IMR-90 (cell line): ENCODE results near the gene TGFB1. TPM values are rescaled to one million over a fixed set of nuclear protein-coding genes. Genes with fewer than 3 reads are reported as not detected.

ENCODE experiments used
- ATAC-seq: fragments of 200-7000 bp; cut with Tn5 transposase; 2 replicates; pipeline ENCODE4 v1.9.1; 2020; ENCODE audit warnings: low read depth, mild to moderate bottlenecking, moderate library complexity
- BruUV-seq: library from RNA; stranded (reverse); fragments of 400-500 nt; replicated peaks from 2 replicates; lab custom pipeline; 2021; lab: Mats Ljungman, UMichigan
- CTCF ChIA-PET: fragments of 300-600 bp; formaldehyde crosslinking; extraction: SDS; loops from one replicate; lab custom pipeline; 2021; ENCODE audit warnings: antibody characterized with exemption; lab: Yijun Ruan, JAX
- POLR2A ChIA-PET: fragments of 300-600 bp; sonication (Branson Sonifier 250); formaldehyde crosslinking; loops from one replicate; lab custom pipeline; 2022; ENCODE audit warnings: antibody characterized with exemption; ENCODE audit not compliant: unreplicated experiment; lab: Charles Lee
- DNase-seq: peaks from one replicate; pipeline ENCODE4 v3.0.0; 2013
- H2AFZ ChIP-seq: replicated peaks from 2 replicates; pipeline ENCODE3; 2013; ENCODE audit warnings: low read length, mild to moderate bottlenecking; ENCODE audit not compliant: poor library complexity
- H2AK5ac ChIP-seq: 2 replicates; pipeline ENCODE4 v1.6.1; 2013; ENCODE audit warnings: low read depth, low read length, inconsistent platforms
- H2AK9ac ChIP-seq: replicated peaks from 2 replicates; pipeline ENCODE3; 2013; ENCODE audit warnings: mild to moderate bottlenecking, low read depth, low read length, moderate library complexity; ENCODE audit not compliant: poor library complexity
- H2BK120ac ChIP-seq: 2 replicates; pipeline ENCODE4 v1.6.1; 2013; ENCODE audit warnings: low read depth, low read length, inconsistent platforms
- H2BK15ac ChIP-seq: 3 replicates; pipeline ENCODE4 v1.6.1; 2013; ENCODE audit warnings: low read depth, low read length, inconsistent platforms
- H2BK20ac ChIP-seq: 2 replicates; pipeline ENCODE4 v1.6.1; 2013; ENCODE audit warnings: low read depth, mild to moderate bottlenecking, inconsistent platforms, low read length, moderate library complexity
- H2BK5ac ChIP-seq: 2 replicates; pipeline ENCODE4 v1.6.1; 2013; ENCODE audit warnings: mild to moderate bottlenecking, low read depth, low read length, inconsistent platforms; ENCODE audit not compliant: poor library complexity, severe bottlenecking
- H3K14ac ChIP-seq: replicated peaks from 2 replicates; pipeline ENCODE4 v1.6.1; 2013; ENCODE audit warnings: low read depth, low read length, inconsistent platforms
- H3K18ac ChIP-seq: 2 replicates; pipeline ENCODE4 v1.6.1; 2013; ENCODE audit warnings: low read depth, low read length, control low read depth
- H3K23ac ChIP-seq: 2 replicates; pipeline ENCODE4 v1.6.1; 2013; ENCODE audit warnings: low read depth, low read length, inconsistent platforms
- H3K27ac ChIP-seq: 2 replicates; pipeline ENCODE4 v1.5.1; 2013; ENCODE audit warnings: mild to moderate bottlenecking, control low read depth, low read length; ENCODE audit not compliant: insufficient read depth
- H3K27me3 ChIP-seq: 2 replicates; pipeline ENCODE4 v1.6.1; 2013; ENCODE audit warnings: low read length; ENCODE audit not compliant: control insufficient read depth, insufficient read depth
- H3K36me3 ChIP-seq: 2 replicates; pipeline ENCODE4 v1.6.1; 2013; ENCODE audit warnings: low read length, mixed read lengths; ENCODE audit not compliant: control insufficient read depth, insufficient read depth
- H3K4ac ChIP-seq: 2 replicates; pipeline ENCODE4 v1.6.1; 2013; ENCODE audit warnings: low read depth, low read length, inconsistent platforms
- H3K4me1 ChIP-seq: 2 replicates; pipeline ENCODE4 v1.6.1; 2013; ENCODE audit warnings: low read length, mixed read lengths; ENCODE audit not compliant: control insufficient read depth, insufficient read depth
- H3K4me2 ChIP-seq: 2 replicates; pipeline ENCODE4 v1.6.1; 2013; ENCODE audit warnings: low read depth, mild to moderate bottlenecking, control low read depth, low read length, moderate library complexity
- H3K4me3 ChIP-seq: 2 replicates; pipeline ENCODE4 v1.5.1; 2013; ENCODE audit warnings: low read depth, mild to moderate bottlenecking, control low read depth, low read length, moderate library complexity; ENCODE audit not compliant: insufficient read depth
- H3K56ac ChIP-seq: 2 replicates; pipeline ENCODE4 v1.6.1; 2013; ENCODE audit warnings: low read length, inconsistent platforms; ENCODE audit not compliant: insufficient read depth; ENCODE audit errors: extremely low read depth
- H3K79me1 ChIP-seq, 2 experiments: 2 replicates each; pipeline ENCODE4 v1.6.1; 2013; ENCODE audit warnings: low read length in 2 of 2, inconsistent platforms in 1 of 2, low read depth in 1 of 2
- H3K9ac ChIP-seq: 2 replicates; pipeline ENCODE4 v1.6.1; 2013; ENCODE audit warnings: low read depth, low read length, control low read depth
- H3K9me1 ChIP-seq: 2 replicates; pipeline ENCODE4 v1.6.1; 2013; ENCODE audit warnings: low read length, inconsistent platforms; ENCODE audit not compliant: insufficient read depth
- H3K9me3 ChIP-seq: 2 replicates; pipeline ENCODE4 v1.6.1; 2013; ENCODE audit warnings: low read length; ENCODE audit not compliant: control insufficient read depth, insufficient read depth
- H4K20me1 ChIP-seq: 2 replicates; pipeline ENCODE4 v1.6.1; 2013; ENCODE audit warnings: low read length, inconsistent platforms; ENCODE audit not compliant: insufficient read depth
- H4K5ac ChIP-seq: 2 replicates; pipeline ENCODE4 v1.6.1; 2013; ENCODE audit warnings: mild to moderate bottlenecking, low read depth, low read length, control low read depth
- H4K8ac ChIP-seq, 2 experiments: 2 replicates each; pipeline ENCODE4 v1.6.1; 2013; ENCODE audit warnings: low read depth in 2 of 2, low read length in 2 of 2, control low read depth in 1 of 2, inconsistent platforms in 1 of 2
- H4K91ac ChIP-seq: 2 replicates; pipeline ENCODE4 v1.6.1; 2013; ENCODE audit warnings: low read depth, low read length, inconsistent platforms; ENCODE audit not compliant: insufficient read depth
- BHLHE40 ChIP-seq: fragments of 150-350 bp; IDR thresholded peaks from 2 replicates; pipeline ENCODE4 v1.6.1; 2016; ENCODE audit warnings: mild to moderate bottlenecking, low read depth, low read length
- CEBPB ChIP-seq: IDR thresholded peaks from 2 replicates; pipeline ENCODE4 v1.6.1; 2012; ENCODE audit warnings: low read depth, low read length, improper control_type of control experiment
- CHD1 ChIP-seq: IDR thresholded peaks from 2 replicates; pipeline ENCODE4 v1.6.1; 2012; ENCODE audit warnings: low read depth, low read length, improper control_type of control experiment
- ELK1 ChIP-seq: fragments of 150-350 bp; IDR thresholded peaks from 2 replicates; pipeline ENCODE4 v1.6.1; 2016; ENCODE audit warnings: low read depth, mild to moderate bottlenecking, low read length, moderate library complexity, borderline replicate concordance
- FOS ChIP-seq: fragments of 150-350 bp; IDR thresholded peaks from 2 replicates; pipeline ENCODE4 v1.6.1; 2016; ENCODE audit warnings: low read depth, low read length
- MAFK ChIP-seq: IDR thresholded peaks from 2 replicates; pipeline ENCODE4 v1.6.1; 2012; ENCODE audit warnings: low read depth, low read length, improper control_type of control experiment
- MAZ ChIP-seq: IDR thresholded peaks from 2 replicates; pipeline ENCODE4 v1.6.1; 2012; ENCODE audit warnings: low read depth, mild to moderate bottlenecking, low read length, improper control_type of control experiment, moderate library complexity, borderline replicate concordance
- MXI1 ChIP-seq: IDR thresholded peaks from 2 replicates; pipeline ENCODE4 v1.6.1; 2012; ENCODE audit warnings: low read depth, mild to moderate bottlenecking, low read length, moderate library complexity, borderline replicate concordance
- NFE2L2 ChIP-seq: fragments of 150-350 bp; IDR thresholded peaks from 2 replicates; pipeline ENCODE4 v1.6.1; 2016; ENCODE audit warnings: low read depth, mild to moderate bottlenecking, low read length
- POLR2A ChIP-seq: IDR thresholded peaks from 2 replicates; pipeline ENCODE4 v1.6.1; 2012; ENCODE audit warnings: mild to moderate bottlenecking, low read depth, low read length
- RAD21 ChIP-seq: IDR thresholded peaks from 2 replicates; pipeline ENCODE4 v1.6.1; 2012; ENCODE audit warnings: low read length, improper control_type of control experiment
- RCOR1 ChIP-seq: IDR thresholded peaks from 2 replicates; pipeline ENCODE4 v1.6.1; 2012; ENCODE audit warnings: mild to moderate bottlenecking, low read length, improper control_type of control experiment; ENCODE audit not compliant: insufficient replicate concordance
- SMC3 ChIP-seq: fragments of 150-350 bp; IDR thresholded peaks from 2 replicates; pipeline ENCODE4 v1.6.1; 2016; ENCODE audit warnings: low read depth, mild to moderate bottlenecking, antibody characterized with exemption, low read length, moderate library complexity
- USF2 ChIP-seq: fragments of 150-350 bp; IDR thresholded peaks from 2 replicates; pipeline ENCODE4 v1.6.1; 2017; ENCODE audit warnings: mild to moderate bottlenecking, antibody characterized with exemption, low read length, low read depth
- WGBS, 2 experiments: methylation state at CpG; one replicate each; pipeline versions ENCODE4 v1.1.5 to v1.1.7; 2013; ENCODE audit warnings: missing lambda C conversion rate in 2 of 2; ENCODE audit not compliant: insufficient read length in 1 of 2; ENCODE audit errors: extremely low coverage in 2 of 2; 5-methylcytosine and 5-hydroxymethylcytosine counted together
- dilution Hi-C: fragments of 300-500 bp; cut with HindIII; formaldehyde crosslinking; loops from one replicate; pipeline ENCODE4 v1.14.3; 2018; ENCODE audit warnings: low sequenced_read_pairs; ENCODE audit not compliant: unreplicated experiment
- in situ Hi-C: fragments of 300-500 bp; cut with MboI; formaldehyde crosslinking; loops from 3 replicates; pipeline ENCODE4 v1.14.3; 2019; ENCODE audit warnings: low sequenced_read_pairs, inconsistent platforms, mixed read lengths
- intact Hi-C: fragments of 100-400 bp; cut with micrococcal nuclease; formaldehyde crosslinking; loops from 2 replicates; pipeline ENCODE4 v1.10.0; 2022
- polyA plus RNA-seq, 3 experiments: library from polyadenylated mRNA; depleted of rRNA; stranded (reverse); fragments of >200 nt; gene quantifications; 2 replicates each; pipeline ENCODE4 v1.2.3, GENCODE V29; 2012; ENCODE audit warnings: low replicate concordance in 1 of 3
- total RNA-seq: library from RNA; depleted of rRNA; stranded (reverse); fragments of >200 nt; gene quantifications from 2 replicates; pipeline ENCODE4 v1.2.3, GENCODE V29; 2012

Gene TGFB1
- total and polyA plus RNA-seq, 2 of the 4 experiments (the other 2 are of a cell fraction): 3.2 to 26.7 TPM

- no peak for ATAC-seq
- peaks cover 5 to 17% of the 10 kb centered on the region in 2 experiments; a peak in 3 of 4 replicates for H3K79me1 ChIP-seq
- H4K20me1 ChIP-seq: peaks cover 10% of the 10 kb centered on the region
- no peaks in the 10 kb centered on the region for H3K36me3 ChIP-seq
- dilution Hi-C loops (no loop called here), in situ Hi-C loops (no loop called here), intact Hi-C loops (no loop called here)
- TF ChIP-seq SMC3 (no peak), MAFK (no peak), BHLHE40 (no peak), NFE2L2 (no peak), CEBPB (no peak), MAZ (no peak), RCOR1 (no peak), CHD1 (no peak), MXI1 (no peak), FOS (no peak), POLR2A (no peak), USF2 (no peak), ELK1 (no peak), RAD21 (no peak)
- no peak overlapping the region for H3K14ac ChIP-seq
- H2AK9ac ChIP-seq: no peak overlapping the region
- no peak overlapping the region for H3K23ac ChIP-seq
- H2AK5ac ChIP-seq: no peak overlapping the region
- H2BK20ac ChIP-seq: no peak overlapping the region
- BruUV-seq: no TSS peak
- no peak overlapping the region for H2BK5ac ChIP-seq
- no peak overlapping the region for H4K5ac ChIP-seq
- no peak overlapping the region for H3K56ac ChIP-seq
- no peak overlapping the region for H3K4me3 ChIP-seq
- no peak overlapping the region for H3K9ac ChIP-seq
- 100% methylated on average over 1 of the region's 11 CpGs; no CpG with 5 or more reads in 1 of the 2 experiments for WGBS, 2 experiments
- CTCF ChIA-PET: no interaction called here
- H2BK15ac ChIP-seq: no peak overlapping the region
- H3K4me2 ChIP-seq: no peak overlapping the region
- no peak overlapping the region for H3K27ac ChIP-seq
- H4K91ac ChIP-seq: no peak overlapping the region
- H2AFZ ChIP-seq: no peak overlapping the region
- DNase-seq: no peak
- POLR2A ChIA-PET: no interaction called here
- no peaks in the 10 kb centered on the region for H3K4me1 ChIP-seq
- peaks cover 3% of the 10 kb centered on the region; the same call in 1 of the 2 replicates for H3K9me1 ChIP-seq
- no peak overlapping the region for H3K18ac ChIP-seq
- H3K4ac ChIP-seq: no peak overlapping the region
- no peak overlapping the region for H4K8ac ChIP-seq
- H2BK120ac ChIP-seq: no peak overlapping the region
- no peaks in the 10 kb centered on the region for H3K27me3 ChIP-seq
- H3K9me3 ChIP-seq: no peaks in the 10 kb centered on the region
Observed at GRCh38 chr19:41356984-41357739, 3.4 kb upstream of the TGFB1 start.
